Transverse colon (tissue), 4 donors: ENCODE measurements around the gene CD1E. TPM values are rescaled to one million over a fixed set of nuclear protein-coding genes. Genes with fewer than 3 reads are reported as not detected.

Experiments
- DNase-seq: peaks from one replicate; pipeline ENCODE4 v3.0.0-alpha.2; 2019
- H3K27ac ChIP-seq, 4 donors: fragments of 200-600 bp; sonication (generic); 2 replicates each; pipeline ENCODE4 v1.5.1; 2016 to 2018; ENCODE audit warnings: inconsistent platforms in 4 of 4
- H3K27me3 ChIP-seq: fragments of 200-600 bp; sonication (generic); 2 replicates; pipeline ENCODE4 v1.5.1; 2017; ENCODE audit warnings: inconsistent platforms
- H3K36me3 ChIP-seq, 4 donors: fragments of 200-600 bp; sonication (generic); 2 replicates each; pipeline ENCODE4 v1.5.1; 2017 to 2019; ENCODE audit warnings: inconsistent platforms in 4 of 4
- H3K4me1 ChIP-seq, 4 donors: fragments of 200-600 bp; sonication (generic); 2 replicates each; pipeline ENCODE4 v1.5.1; 2017 to 2020; ENCODE audit warnings: inconsistent platforms in 4 of 4
- H3K4me3 ChIP-seq, 4 donors: fragments of 200-600 bp; sonication (generic); 1 replicate in 1 of 4; 2 replicates in 3 of 4; pipeline versions ENCODE4 v1.5.1 to v1.6.1; 2017 to 2019; ENCODE audit warnings: inconsistent platforms in 4 of 4
- H3K9me3 ChIP-seq, 2 donors: fragments of 200-600 bp; sonication (generic); 2 replicates each; pipeline ENCODE4 v1.5.1; 2017 to 2019; ENCODE audit warnings: inconsistent platforms in 2 of 2
- CTCF ChIP-seq, 5 experiments: fragments of 200-600 bp in 3 of 5; fragments of 450-650 bp in 2 of 5; sonication (generic) in 3 of 5; IDR thresholded peaks; 1 replicate in 2 of 5; 2 replicates in 3 of 5; pipeline ENCODE4 v1.5.1; 2016 to 2017; ENCODE audit warnings: antibody characterized with exemption in 5 of 5, inconsistent platforms in 3 of 5, mild to moderate bottlenecking in 2 of 5, moderate library complexity in 1 of 5
- EP300 ChIP-seq: sonication (generic); formaldehyde crosslinking; IDR thresholded peaks from one replicate; pipeline ENCODE4 v1.6.1; 2017; ENCODE audit warnings: antibody characterized with exemption, low read depth
- POLR2A ChIP-seq: fragments of 450-650 bp; IDR thresholded peaks from one replicate; pipeline ENCODE4 v1.6.1; 2016; ENCODE audit warnings: antibody characterized with exemption, mild to moderate bottlenecking, moderate library complexity
- POLR2AphosphoS5 ChIP-seq, 3 donors: sonication (generic); formaldehyde crosslinking; IDR thresholded peaks; one replicate each; pipeline ENCODE4 v1.6.1; 2016; ENCODE audit warnings: antibody characterized with exemption in 3 of 3
- WGBS, 2 donors: methylation state at CpG; one replicate each; pipeline ENCODE4 v1.1.5; 2018; ENCODE audit warnings: low coverage in 1 of 2; 5-methylcytosine and 5-hydroxymethylcytosine counted together
- in situ Hi-C, 4 donors: fragments of 200-750 bp; cut with MboI; loops; one replicate each; pipeline versions ENCODE4 v1.15.0 to v1.15.1; 2017; ENCODE audit warnings: low sequenced_read_pairs in 3 of 4, low pct_ligation_motif_present in 1 of 4, low pct_unique_long_range_greater_than_20kb in 1 of 4
- intact Hi-C: fragments of 100-400 bp; cut with DNase I; formaldehyde crosslinking; loops from one replicate; pipeline ENCODE4 v1.15.1; 2023; ENCODE audit warnings: low total_unique reads
- total RNA-seq, 4 donors: library from RNA; depleted of rRNA; stranded (reverse); fragments of >200 nt; gene quantifications; one replicate each; pipeline ENCODE4 v1.1.0, GENCODE V29; 2016

CD1E gene
- total RNA-seq, 4 donors from 2014 or later: not detected

- WGBS, 2 donors: 58 to 60% methylated on average over 1 of the region's 1 CpG
- H3K27ac ChIP-seq: no peak overlapping the region
- H3K4me1 ChIP-seq: no peaks in the 10 kb centered on the region
- intact Hi-C loops: no loop called here
- TF ChIP-seq POLR2AphosphoS5 (IDR thresholded peaks at IDR 0.05): no peak
- no peak for TF ChIP-seq EP300
- no peak for TF ChIP-seq POLR2A
- TF ChIP-seq CTCF (IDR thresholded peaks at IDR 0.05): no peak
- DNase-seq: no peak
- in situ Hi-C loops: no loop called here
- no peaks in the 10 kb centered on the region for H3K36me3 ChIP-seq
- H3K4me3 ChIP-seq: no peak overlapping the region
- H3K9me3 ChIP-seq: peaks cover 4 to 10% of the 10 kb centered on the region in 2 donors
- no peaks in the 10 kb centered on the region for H3K27me3 ChIP-seq
These were observed 21.2 kb downstream of the CD1E start for GRCh38 chr1:158374860-158375259.

GRCh38 chr1:158390331-158390730, 36.6 kb downstream of the CD1E start:
- Histone ChIP-seq H3K36me3 (no peaks in the 10 kb centered on the region), H3K27ac (no peak overlapping the region), H3K4me1 (no peaks in the 10 kb centered on the region), H3K9me3 (no peaks in the 10 kb centered on the region), H3K27me3 (no peaks in the 10 kb centered on the region), H3K4me3 (no peak overlapping the region)
- no peak for DNase-seq
- in situ Hi-C loops: no loop called here
- no peak for TF ChIP-seq POLR2AphosphoS5 (IDR thresholded peaks at IDR 0.05)
- intact Hi-C loops: no loop called here
- WGBS, 2 donors: 25 to 45% methylated on average over 1 of the region's 1 CpG

- Histone ChIP-seq H3K4me1 (no peaks in the 10 kb centered on the region), H3K27ac (no peak overlapping the region), H3K27me3 (no peaks in the 10 kb centered on the region), H3K36me3 (no peaks in the 10 kb centered on the region), H3K4me3 (no peak overlapping the region), H3K9me3 (no peaks in the 10 kb centered on the region)
- no peak for DNase-seq
- intact Hi-C loops: no loop called here
- TF ChIP-seq EP300 (no peak), CTCF (IDR thresholded peaks at IDR 0.05) (no peak), POLR2A (no peak), POLR2AphosphoS5 (IDR thresholded peaks at IDR 0.05) (no peak)
- in situ Hi-C loops: no loop called here
These were observed 37.4 kb downstream of the CD1E start for GRCh38 chr1:158391099-158391498.

- intact Hi-C loops: no loop called here
- Histone ChIP-seq H3K9me3 (no peaks in the 10 kb centered on the region), H3K4me3 (no peak overlapping the region), H3K36me3 (no peaks in the 10 kb centered on the region), H3K27me3 (no peaks in the 10 kb centered on the region), H3K4me1 (no peaks in the 10 kb centered on the region), H3K27ac (no peak overlapping the region)
- WGBS, 2 donors: 90 to 95% methylated on average over 5 of the region's 5 CpGs
- in situ Hi-C loops: no loop called here
- no peak for DNase-seq
- TF ChIP-seq EP300: no peak
- TF ChIP-seq POLR2AphosphoS5 (IDR thresholded peaks at IDR 0.05): no peak
- no peak for TF ChIP-seq POLR2A
- no peak for TF ChIP-seq CTCF (IDR thresholded peaks at IDR 0.05)
These were observed 39.8 kb downstream of the CD1E start for GRCh38 chr1:158393476-158393875.

- H3K36me3 ChIP-seq: no peaks in the 10 kb centered on the region
- no peaks in the 10 kb centered on the region for H3K27me3 ChIP-seq
- TF ChIP-seq CTCF (IDR thresholded peaks at IDR 0.05): no peak
- no peak for TF ChIP-seq POLR2A
- no peak for TF ChIP-seq POLR2AphosphoS5 (IDR thresholded peaks at IDR 0.05)
- TF ChIP-seq EP300: no peak
- H3K4me1 ChIP-seq: no peaks in the 10 kb centered on the region
- H3K4me3 ChIP-seq: no peak overlapping the region
- in situ Hi-C loops: no loop called here
- no peaks in the 10 kb centered on the region for H3K9me3 ChIP-seq
- no peak for DNase-seq
- 81 to 92% methylated on average over 3 of the region's 3 CpGs for WGBS, 2 donors
- intact Hi-C loops: no loop called here
- no peak overlapping the region for H3K27ac ChIP-seq
These were observed 43.0 kb downstream of the CD1E start for GRCh38 chr1:158396646-158397045.
